CD4-positive, alpha-beta T cell (primary cell): Measurements from ENCODE around the gene NEB. TPM values are rescaled to one million over a fixed set of nuclear protein-coding genes. Genes with fewer than 3 reads are reported as not detected.

ENCODE experiments used
- ATAC-seq: fragments of 200-7000 bp; cut with Tn5 transposase; one replicate; pipeline ENCODE4 v1.10.0; 2022; ENCODE audit warnings: mild to moderate bottlenecking; ENCODE audit not compliant: poor library complexity
- CTCF ChIA-PET: fragments of 350-600 bp; sonication (Branson Sonifier 250); formaldehyde crosslinking; loops from one replicate; lab custom pipeline; 2021; ENCODE audit warnings: antibody characterized with exemption, inconsistent platforms; lab: Charles Lee
- POLR2A ChIA-PET: fragments of 350-600 bp; sonication (Branson Sonifier 250); formaldehyde crosslinking; loops from one replicate; lab custom pipeline; 2021; ENCODE audit warnings: antibody characterized with exemption, inconsistent platforms; lab: Charles Lee
- DNase-seq, 14 experiments: peaks; one replicate each; pipeline ENCODE4 v3.0.0-alpha.2; 2013 to 2020; ENCODE audit warnings: mixed read lengths in 2 of 14
- H3K27ac ChIP-seq, 2 donors: one replicate each; pipeline versions ENCODE4 v1.5.1 to v1.7.0; 2013; ENCODE audit warnings: low read length in 2 of 2, low read depth in 1 of 2, mild to moderate bottlenecking in 1 of 2
- H3K27me3 ChIP-seq, 2 experiments: 1 replicate in 1 of 2; 2 replicates in 1 of 2; pipeline versions ENCODE4 v1.6.1 to v1.7.0; 2013; ENCODE audit warnings: low read length in 2 of 2, control low read depth in 1 of 2, mild to moderate bottlenecking in 1 of 2, moderate library complexity in 1 of 2; ENCODE audit not compliant: insufficient read depth in 2 of 2, control insufficient read depth in 1 of 2
- H3K36me3 ChIP-seq: one replicate; pipeline ENCODE4 v1.6.1; 2013; ENCODE audit warnings: low read length, control low read depth; ENCODE audit not compliant: insufficient read depth
- H3K4me1 ChIP-seq: one replicate; pipeline ENCODE4 v1.6.1; 2013; ENCODE audit warnings: low read length, control low read depth; ENCODE audit not compliant: insufficient read depth
- H3K4me3 ChIP-seq: one replicate; pipeline ENCODE4 v1.5.1; 2013; ENCODE audit warnings: mild to moderate bottlenecking, low read length, moderate library complexity
- H3K9me3 ChIP-seq, 2 experiments: 1 replicate in 1 of 2; 2 replicates in 1 of 2; pipeline versions ENCODE4 v1.6.1 to v1.7.0; 2013; ENCODE audit warnings: low read length in 2 of 2, mild to moderate bottlenecking in 2 of 2, control low read depth in 1 of 2, moderate library complexity in 1 of 2; ENCODE audit not compliant: control insufficient read depth in 1 of 2, insufficient read depth in 1 of 2
- H3K27ac Mint-ChIP-seq: one replicate; pipeline ENCODE4 v1.8.0; 2020; ENCODE audit warnings: mixed read lengths
- H3K27me3 Mint-ChIP-seq: one replicate; pipeline ENCODE4 v1.8.0; 2021; ENCODE audit warnings: mixed read lengths
- H3K36me3 Mint-ChIP-seq: one replicate; pipeline ENCODE4 v1.8.0; 2021; ENCODE audit warnings: low read depth, mixed read lengths
- H3K4me1 Mint-ChIP-seq: one replicate; pipeline ENCODE4 v1.8.0; 2021; ENCODE audit warnings: low read depth, mixed read lengths
- H3K4me3 Mint-ChIP-seq: one replicate; pipeline ENCODE4 v1.8.0; 2020; ENCODE audit warnings: mild to moderate bottlenecking, mixed read lengths
- H3K9me3 Mint-ChIP-seq: one replicate; pipeline ENCODE4 v1.8.0; 2020; ENCODE audit warnings: mixed read lengths
- CTCF ChIP-seq: fragments of 200-600 bp; IDR thresholded peaks from one replicate; pipeline ENCODE4 v1.8.0; 2022; ENCODE audit warnings: antibody characterized with exemption, mild to moderate bottlenecking
- intact Hi-C, 2 experiments: fragments of 100-400 bp; cut with DNase I in 1 of 2; cut with micrococcal nuclease in 1 of 2; formaldehyde crosslinking; loops; one replicate each; pipeline versions ENCODE4 v1.15.1 to v1.9.0; 2023 to 2025; cut with DNase I, micrococcal nuclease
- total RNA-seq, 174 experiments: library from RNA in 2 of 174; stranded (reverse) in 2 of 174; gene quantifications; one replicate each; pipeline ENCODE4 v1.2.3 and lab custom pipeline; 2021 to 2026

Gene NEB
- total RNA-seq, 2 experiments from 2014 or later = 1.2 to 1.8 TPM

- no peaks in the 10 kb centered on the region for H3K4me1 Mint-ChIP-seq
- DNase-seq (no peak), ATAC-seq (no peak)
- intact Hi-C loops = no loop called here
- no peaks in the 10 kb centered on the region for H3K9me3 Mint-ChIP-seq
- no peak overlapping the region for H3K4me3 Mint-ChIP-seq
- Histone ChIP-seq H3K4me1 (no peaks in the 10 kb centered on the region), H3K27ac (no peak overlapping the region), H3K9me3 (no peaks in the 10 kb centered on the region), H3K4me3 (no peak overlapping the region), H3K36me3 (no peaks in the 10 kb centered on the region), H3K27me3 (no peaks in the 10 kb centered on the region)
- no peak for TF ChIP-seq CTCF
- POLR2A ChIA-PET = no interaction called here
- H3K27me3 Mint-ChIP-seq = peaks cover 4% of the 10 kb centered on the region
- H3K27ac Mint-ChIP-seq = no peak overlapping the region
- CTCF ChIA-PET = interaction anchor here (0.7 to 1.7 kb wide), 2 partner anchors 11 to 66 kb away, joined by 3 read pairs; no protein-coding TSS in a partner anchor
- no peaks in the 10 kb centered on the region for H3K36me3 Mint-ChIP-seq
Observed at GRCh38 chr2:151727593-151728552, 6.4 kb downstream of the NEB start.

- H3K4me3 Mint-ChIP-seq = no peak overlapping the region
- TF ChIP-seq CTCF = no peak
- intact Hi-C loops = no loop called here
- H3K4me1 ChIP-seq = no peaks in the 10 kb centered on the region
- no peaks in the 10 kb centered on the region for H3K27me3 Mint-ChIP-seq
- ChIA-PET CTCF (no interaction called here), POLR2A (no interaction called here)
- DNase-seq = no peak
- no peaks in the 10 kb centered on the region for H3K9me3 Mint-ChIP-seq
- no peaks in the 10 kb centered on the region for H3K36me3 Mint-ChIP-seq
- H3K27ac ChIP-seq = no peak overlapping the region
- H3K36me3 ChIP-seq = no peaks in the 10 kb centered on the region
- H3K27ac Mint-ChIP-seq = no peak overlapping the region
- H3K4me1 Mint-ChIP-seq = no peaks in the 10 kb centered on the region
- ATAC-seq = no peak
- H3K4me3 ChIP-seq = no peak overlapping the region
- no peaks in the 10 kb centered on the region for H3K9me3 ChIP-seq
- no peaks in the 10 kb centered on the region for H3K27me3 ChIP-seq
Observed at GRCh38 chr2:151721161-151721560, 13.1 kb downstream of the NEB start.

GRCh38 chr2:151720521-151720920 is 13.8 kb downstream of the NEB start:
- no peaks in the 10 kb centered on the region for H3K27me3 Mint-ChIP-seq
- POLR2A ChIA-PET = no interaction called here

More at GRCh38 chr2:151720521-151720920, 13.8 kb downstream of the NEB start:
- H3K4me1 ChIP-seq = no peaks in the 10 kb centered on the region
- intact Hi-C loops = no loop called here
- no peaks in the 10 kb centered on the region for H3K27me3 ChIP-seq
- H3K36me3 Mint-ChIP-seq = no peaks in the 10 kb centered on the region
- no peak overlapping the region for H3K27ac ChIP-seq
- ATAC-seq (no peak), DNase-seq (no peak)
- no peaks in the 10 kb centered on the region for H3K9me3 ChIP-seq
- H3K9me3 Mint-ChIP-seq = no peaks in the 10 kb centered on the region
- no peaks in the 10 kb centered on the region for H3K4me1 Mint-ChIP-seq
- CTCF ChIA-PET = no interaction called here
- no peak overlapping the region for H3K4me3 Mint-ChIP-seq
- TF ChIP-seq CTCF = no peak
- no peak overlapping the region for H3K27ac Mint-ChIP-seq
- H3K4me3 ChIP-seq = no peak overlapping the region
- H3K36me3 ChIP-seq = no peaks in the 10 kb centered on the region
